ENCODE measurements around the gene RRAGC. TPM values are rescaled to one million over a fixed set of nuclear protein-coding genes. Genes with fewer than 3 reads are reported as not detected.

RRAGC gene
- total and polyA plus RNA-seq, 12 donors, result 7.5 to 28.8 (median 16.0) TPM

GRCh38 chr1:38881487-38881886, 21.9 kb upstream of the RRAGC start, which contains the start of gene GJA9:
GJA9 (minus strand) TSS chr1:38881587; CDS start chr1:38876098, 5,489 bp downstream.
- Histone ChIP-seq H3K9me3 (replicated peaks in 1 of 3) (no peaks in the 10 kb centered on the region), H3K4me3 (no peak within 1 kb of the TSS), H3K27me3 (no peaks in the 10 kb centered on the region), H3K27ac (no peak within 1 kb of the TSS), H3K36me3 (replicated peaks in 1 of 2) (no peaks in the 10 kb centered on the region), H3K4me1 (replicated peaks in 1 of 2) (no peaks in the 10 kb centered on the region)
- no peak for TF ChIP-seq POLR2A (IDR thresholded peaks at IDR 0.05)
- DNase-seq, result no peak
- intact Hi-C loops (cut with DNase I), result no loop called here

DNA sequence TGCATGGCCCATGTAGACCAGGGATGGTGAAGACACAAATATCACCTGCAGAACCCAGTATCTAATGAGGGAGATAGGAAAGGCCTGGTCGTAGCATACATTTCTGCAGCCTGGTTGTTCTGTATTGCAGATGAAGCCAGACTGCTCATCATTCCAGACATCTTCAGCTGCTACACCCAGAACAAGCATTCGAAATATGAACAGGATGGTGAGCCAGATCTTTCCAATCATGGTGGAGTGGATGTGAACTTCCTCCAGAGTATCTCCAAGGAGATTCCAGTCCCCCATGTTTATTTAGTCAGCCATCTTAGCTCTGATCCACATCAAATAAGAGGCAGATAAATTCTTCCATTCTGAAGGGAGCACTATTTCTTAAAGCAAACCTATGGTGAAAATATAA, 16.2 kb upstream of the RRAGC start:
- intact Hi-C loops (cut with DNase I), result loop anchor here in 1 of 2 donors (10.0 kb wide), 1 partner anchor 209 kb away; no protein-coding TSS in a partner anchor
- no peak overlapping the region for H3K27ac ChIP-seq
- no peaks in the 10 kb centered on the region for H3K9me3 ChIP-seq (replicated peaks in 1 of 3)
- DNase-seq, result no peak
- 86 to 96% (median 88%) methylated on average over 2 of the region's 2 CpGs for WGBS, 4 donors
- TF ChIP-seq, protein P1, sequence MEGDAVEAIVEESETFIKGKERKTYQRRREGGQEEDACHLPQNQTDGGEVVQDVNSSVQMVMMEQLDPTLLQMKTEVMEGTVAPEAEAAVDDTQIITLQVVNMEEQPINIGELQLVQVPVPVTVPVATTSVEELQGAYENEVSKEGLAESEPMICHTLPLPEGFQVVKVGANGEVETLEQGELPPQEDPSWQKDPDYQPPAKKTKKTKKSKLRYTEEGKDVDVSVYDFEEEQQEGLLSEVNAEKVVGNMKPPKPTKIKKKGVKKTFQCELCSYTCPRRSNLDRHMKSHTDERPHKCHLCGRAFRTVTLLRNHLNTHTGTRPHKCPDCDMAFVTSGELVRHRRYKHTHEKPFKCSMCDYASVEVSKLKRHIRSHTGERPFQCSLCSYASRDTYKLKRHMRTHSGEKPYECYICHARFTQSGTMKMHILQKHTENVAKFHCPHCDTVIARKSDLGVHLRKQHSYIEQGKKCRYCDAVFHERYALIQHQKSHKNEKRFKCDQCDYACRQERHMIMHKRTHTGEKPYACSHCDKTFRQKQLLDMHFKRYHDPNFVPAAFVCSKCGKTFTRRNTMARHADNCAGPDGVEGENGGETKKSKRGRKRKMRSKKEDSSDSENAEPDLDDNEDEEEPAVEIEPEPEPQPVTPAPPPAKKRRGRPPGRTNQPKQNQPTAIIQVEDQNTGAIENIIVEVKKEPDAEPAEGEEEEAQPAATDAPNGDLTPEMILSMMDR (IDR thresholded peaks at IDR 0.05), result no peak
- TF ChIP-seq POLR2A (IDR thresholded peaks at IDR 0.05), result no peak
- no peaks in the 10 kb centered on the region for H3K27me3 ChIP-seq
- H3K36me3 ChIP-seq (replicated peaks in 1 of 2), result no peaks in the 10 kb centered on the region
- no peak overlapping the region for H3K4me3 ChIP-seq
- H3K4me1 ChIP-seq (replicated peaks in 1 of 2), result peaks cover 11 to 18% of the 10 kb centered on the region in 2 donors

DNA sequence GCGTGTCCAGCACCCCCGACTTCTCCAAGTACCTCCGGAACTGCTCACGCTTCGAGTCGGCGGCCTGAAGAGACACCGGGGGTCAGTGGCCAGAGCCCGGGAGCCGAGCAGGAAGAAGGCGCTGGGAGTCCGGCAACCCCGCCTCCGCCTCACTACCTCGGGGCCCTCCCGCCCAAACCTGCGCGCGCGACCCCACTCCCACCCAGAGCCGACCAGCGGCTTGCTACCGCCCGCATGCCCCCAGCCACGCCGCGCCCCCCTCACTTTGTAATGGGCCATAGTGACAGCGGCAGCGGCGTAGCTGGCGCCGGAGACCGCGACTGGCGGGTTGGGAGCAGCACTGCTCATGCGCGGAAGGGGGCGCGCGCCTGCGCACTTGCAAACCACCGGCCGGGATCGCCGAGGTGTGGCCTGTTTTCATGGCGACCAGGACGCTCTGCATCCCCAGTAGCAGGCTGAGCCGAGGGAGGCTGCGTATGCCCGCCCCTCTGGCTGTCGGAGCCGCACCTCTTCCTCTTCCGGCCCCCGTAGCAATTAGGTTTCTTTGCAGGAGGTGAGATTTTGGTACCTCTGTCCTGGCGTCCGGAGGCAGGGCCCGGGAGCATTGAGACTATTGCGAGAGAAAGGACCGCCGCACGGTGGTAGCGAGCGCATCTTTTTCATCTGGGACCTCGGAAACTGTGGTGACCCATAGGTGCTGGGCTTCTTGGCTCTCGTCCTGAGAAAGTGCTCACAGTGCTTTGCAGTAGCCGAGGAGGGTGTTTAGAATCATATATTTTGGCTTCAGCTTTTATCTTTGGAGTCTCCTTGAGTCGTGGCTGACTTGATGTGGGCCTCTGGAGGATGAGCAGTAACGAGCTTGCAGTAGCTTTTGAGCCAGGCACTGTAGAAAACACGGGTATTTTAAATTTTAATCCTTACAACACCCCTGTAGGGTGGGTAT, 13.7 kb upstream of the RRAGC start, which contains the start of gene MYCBP:
MYCBP (minus strand) TSS at position 322 of the 943 bp plus-strand sequence; CDS start at position 279, 43 bp downstream.
- Histone ChIP-seq H3K4me1 (replicated peaks in 1 of 2) (peaks cover 11 to 18% of the 10 kb centered on the region in 2 donors), H3K27me3 (no peaks in the 10 kb centered on the region), H3K27ac (peak within 1 kb of the TSS in 2 of 5 donors; percentile 45 to 71), H3K36me3 (replicated peaks in 1 of 2) (no peaks in the 10 kb centered on the region), H3K9me3 (replicated peaks in 1 of 3) (no peaks in the 10 kb centered on the region), H3K4me3 (peak within 1 kb of the TSS; percentile 53 to 92 (median 78))
- TF ChIP-seq, protein P1 (IDR thresholded peaks at IDR 0.05), result peak; percentile 11 to 48 (median 23)
- peak in 1 of 2 donors; percentile 40 for TF ChIP-seq POLR2A (IDR thresholded peaks at IDR 0.05)
- intact Hi-C loops (cut with DNase I), result loop anchor here in 1 of 2 donors (5.0 to 10.0 kb wide), 2 partner anchors 119 to 212 kb away; partner anchors contain the start of gene AKIRIN1
- WGBS, 4 donors, result 0 to 2% (median 1%) methylated on average over 4 to 69 of the region's 69 CpGs
- DNase-seq, result peak; percentile 96 to 97 (median 96)

- Histone ChIP-seq H3K36me3 (replicated peaks in 1 of 2) (no peaks in the 10 kb centered on the region), H3K27ac (peak overlapping the region in 2 of 5 donors; percentile 45 to 71), H3K4me1 (replicated peaks in 1 of 2) (peaks cover 11 to 18% of the 10 kb centered on the region in 2 donors), H3K27me3 (no peaks in the 10 kb centered on the region), H3K4me3 (peak overlapping the region; percentile 53 to 92 (median 78)), H3K9me3 (replicated peaks in 1 of 3) (no peaks in the 10 kb centered on the region)
- no peak for TF ChIP-seq POLR2A (IDR thresholded peaks at IDR 0.05)
- TF ChIP-seq, protein P1 (IDR thresholded peaks at IDR 0.05), result no peak
- intact Hi-C loops (cut with DNase I), result loop anchor here in 1 of 2 donors (5.0 to 10.0 kb wide), 2 partner anchors 120 to 212 kb away; partner anchors contain the start of gene AKIRIN1
- 3 to 8% (median 5%) methylated on average over 11 to 25 of the region's 25 CpGs for WGBS, 4 donors
- DNase-seq, result peak in 5 of 7 donors; percentile 13 to 42 (median 26)
Observed at GRCh38 chr1:38872401-38873026, 12.9 kb upstream of the RRAGC start.

Measured in adrenal gland (tissue), 12 donors.